ENCODE data around the gene TAF1L.
A peak's percentile ranks its signal among the peaks of the same experiment; 100 is the strongest.

The TAF1L gene

DNA sequence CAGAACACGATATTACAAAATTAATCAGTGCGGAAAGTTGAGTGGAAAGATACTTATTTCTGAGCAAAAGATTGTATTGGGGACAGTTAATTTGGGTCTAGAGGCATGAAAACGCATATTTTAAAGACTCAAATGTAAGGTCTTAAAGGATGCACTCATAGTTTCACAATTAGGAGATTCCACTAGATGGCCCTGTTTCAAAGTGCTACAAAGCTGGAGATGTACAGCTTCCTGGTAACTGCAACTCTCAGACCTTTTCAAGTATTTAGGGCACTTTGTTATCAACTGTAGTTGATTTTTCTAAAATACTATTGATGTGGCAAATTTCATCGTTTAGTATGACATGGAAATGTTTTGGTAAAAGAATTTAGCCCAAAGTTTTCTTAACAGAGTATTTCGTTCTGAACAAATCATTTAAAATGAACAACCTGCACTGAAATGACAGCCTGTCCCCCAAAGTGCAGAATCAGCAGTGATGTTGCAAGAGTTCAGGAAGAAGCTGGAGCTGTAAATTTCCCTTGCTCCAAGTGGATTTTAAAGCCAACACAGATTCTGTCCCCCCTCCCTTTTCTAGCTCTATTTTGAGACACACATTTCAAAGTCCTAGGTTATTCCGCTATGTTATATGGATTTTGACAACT, 46.3 kb downstream of the TAF1L start:
- no peak for TF ChIP-seq ZFX (IDR thresholded peaks at IDR 0.05)
- TF ChIP-seq, protein P1, sequence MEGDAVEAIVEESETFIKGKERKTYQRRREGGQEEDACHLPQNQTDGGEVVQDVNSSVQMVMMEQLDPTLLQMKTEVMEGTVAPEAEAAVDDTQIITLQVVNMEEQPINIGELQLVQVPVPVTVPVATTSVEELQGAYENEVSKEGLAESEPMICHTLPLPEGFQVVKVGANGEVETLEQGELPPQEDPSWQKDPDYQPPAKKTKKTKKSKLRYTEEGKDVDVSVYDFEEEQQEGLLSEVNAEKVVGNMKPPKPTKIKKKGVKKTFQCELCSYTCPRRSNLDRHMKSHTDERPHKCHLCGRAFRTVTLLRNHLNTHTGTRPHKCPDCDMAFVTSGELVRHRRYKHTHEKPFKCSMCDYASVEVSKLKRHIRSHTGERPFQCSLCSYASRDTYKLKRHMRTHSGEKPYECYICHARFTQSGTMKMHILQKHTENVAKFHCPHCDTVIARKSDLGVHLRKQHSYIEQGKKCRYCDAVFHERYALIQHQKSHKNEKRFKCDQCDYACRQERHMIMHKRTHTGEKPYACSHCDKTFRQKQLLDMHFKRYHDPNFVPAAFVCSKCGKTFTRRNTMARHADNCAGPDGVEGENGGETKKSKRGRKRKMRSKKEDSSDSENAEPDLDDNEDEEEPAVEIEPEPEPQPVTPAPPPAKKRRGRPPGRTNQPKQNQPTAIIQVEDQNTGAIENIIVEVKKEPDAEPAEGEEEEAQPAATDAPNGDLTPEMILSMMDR (conservative IDR thresholded peaks at IDR 0.05), result peak; percentile 70
- no peak overlapping the region for H3K27ac ChIP-seq

- no peak overlapping the region for H3K27ac ChIP-seq
- TF ChIP-seq, protein P1 (conservative IDR thresholded peaks at IDR 0.05), result no peak
- TF ChIP-seq ZFX (IDR thresholded peaks at IDR 0.05), result no peak
These were observed 47.6 kb downstream of the TAF1L start for GRCh38 chr9:32587901-32588300.

- TF ChIP-seq, protein P1 (conservative IDR thresholded peaks at IDR 0.05), result no peak
- TF ChIP-seq ZFX (IDR thresholded peaks at IDR 0.05), result no peak
- no peak overlapping the region for H3K27ac ChIP-seq
These were observed 50.7 kb downstream of the TAF1L start for GRCh38 chr9:32584784-32585183.

- no peak overlapping the region for H3K27ac ChIP-seq
- TF ChIP-seq, protein P1 (conservative IDR thresholded peaks at IDR 0.05), result peak; percentile 76
- TF ChIP-seq ZFX (IDR thresholded peaks at IDR 0.05), result no peak
These were observed 53.8 kb downstream of the TAF1L start for GRCh38 chr9:32581512-32582143.

DNA sequence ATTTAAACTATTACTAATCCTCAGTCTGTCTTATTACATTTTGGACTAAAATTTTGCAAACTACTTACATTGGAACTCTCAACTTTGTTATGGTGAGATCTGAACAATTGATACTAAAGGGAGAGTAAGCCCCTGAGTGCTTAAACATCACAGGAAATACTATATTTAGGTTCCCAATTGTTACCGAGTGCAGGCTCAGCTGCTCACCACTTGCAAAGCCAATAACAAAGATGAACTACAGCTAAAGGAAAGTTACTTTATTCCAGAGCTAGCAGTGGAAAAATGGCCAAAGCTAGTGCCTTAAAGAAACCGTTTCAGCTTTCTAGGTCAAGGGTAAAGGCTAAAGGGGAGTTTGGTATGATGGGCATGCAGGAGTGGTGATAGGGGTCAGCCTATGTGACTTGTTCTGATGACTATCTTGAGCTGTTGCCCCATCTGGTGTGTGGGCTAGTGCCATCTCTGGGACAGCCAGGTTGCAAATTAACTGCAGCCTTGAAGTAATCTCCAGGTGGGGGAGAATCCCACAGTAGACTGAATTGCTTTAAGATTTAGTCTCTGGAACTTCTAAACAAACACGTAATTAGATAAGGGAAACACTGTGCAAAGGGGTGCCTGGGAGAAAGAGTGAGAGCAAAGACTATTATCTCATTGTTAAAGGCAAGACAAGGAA, 54.7 kb downstream of the TAF1L start:
- H3K27ac ChIP-seq, result no peak overlapping the region
- TF ChIP-seq, protein P1 (conservative IDR thresholded peaks at IDR 0.05), result no peak
- TF ChIP-seq ZFX (IDR thresholded peaks at IDR 0.05), result no peak

DNA sequence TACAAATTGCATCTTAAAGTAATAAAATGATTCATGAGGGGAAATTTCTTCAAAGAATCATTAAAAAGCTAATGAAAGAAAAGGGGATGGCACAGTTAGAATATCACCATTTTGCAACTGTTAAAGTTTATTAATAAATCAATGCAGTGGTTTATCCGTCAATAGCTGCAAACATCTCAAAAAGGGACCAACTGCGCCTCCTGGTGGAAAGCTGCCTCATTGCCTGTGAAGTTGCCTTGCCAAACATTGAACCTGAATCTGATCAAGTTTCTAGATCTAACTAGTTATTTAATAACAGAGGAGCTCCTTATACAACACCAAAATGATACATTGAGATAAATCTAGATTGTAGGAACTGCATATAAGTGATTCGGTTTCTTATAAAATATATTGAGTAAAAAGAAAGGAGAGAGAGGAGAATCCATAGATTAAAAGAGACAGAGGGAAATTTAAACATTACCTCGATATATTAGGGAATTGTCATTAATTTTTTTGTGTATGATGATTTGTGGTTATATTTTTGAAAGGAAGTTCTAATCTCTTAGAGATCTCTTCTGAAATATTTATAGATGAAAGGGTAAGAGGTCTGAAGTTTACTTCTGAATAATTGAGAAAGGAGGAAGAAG, 55.6 kb downstream of the TAF1L start:
- H3K27ac ChIP-seq, result no peak overlapping the region
- TF ChIP-seq ZFX (IDR thresholded peaks at IDR 0.05), result no peak
- TF ChIP-seq, protein P1 (conservative IDR thresholded peaks at IDR 0.05), result peak; percentile 96

All from C4-2B (cell line).